Measurements from ENCODE around the gene MAPK4.

Gene MAPK4

DNA sequence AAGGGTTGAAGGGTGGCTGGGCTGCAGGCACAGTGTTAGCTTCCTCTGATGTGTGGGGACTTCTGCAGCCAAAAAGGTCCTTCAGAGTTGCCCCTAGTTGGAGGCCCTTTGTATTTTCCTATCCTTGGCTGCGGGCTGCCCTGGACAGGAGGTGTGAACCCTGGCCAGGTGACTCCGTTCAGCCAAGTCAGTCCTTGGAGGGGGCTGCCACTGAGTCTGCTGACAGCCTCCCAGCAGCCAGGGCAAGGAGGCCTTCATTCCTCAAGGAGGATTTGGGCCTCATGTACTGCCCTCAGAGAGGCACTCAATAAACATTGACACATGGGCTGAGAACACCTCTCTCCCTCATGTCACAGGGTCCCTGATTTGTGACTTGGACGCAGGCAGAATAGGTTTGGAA is 62.4 kb downstream of the MAPK4 start:
- no peak overlapping the region for H3K4me3 ChIP-seq (ENCODE audit: control insufficient read depth in 1 of 7, extremely low read depth in 1 of 7, insufficient read depth in 4 of 7, low read depth in 2 of 7, low read length in 6 of 7)
- H3K9me3 ChIP-seq (ENCODE audit: control extremely low read depth in 1 of 5, control insufficient read depth in 4 of 5, insufficient read depth in 2 of 5, low read depth in 1 of 5, low read length in 4 of 5), result no peaks in the 10 kb centered on the region
- no peak overlapping the region for H3K27ac ChIP-seq (ENCODE audit: insufficient read depth in 1 of 2, low read depth in 1 of 2, low read length in 2 of 2, poor library complexity in 1 of 2, severe bottlenecking in 2 of 2)
- DNase-seq, result no peak
- ChIA-PET CTCF (no interaction called here), POLR2A (no interaction called here)
- WGBS (ENCODE audit: insufficient coverage), result 100% methylated on average over 2 of the region's 3 CpGs
- H3K36me3 ChIP-seq (ENCODE audit: control insufficient read depth in 4 of 4, insufficient read depth in 4 of 4, low read length in 3 of 4), result no peaks in the 10 kb centered on the region
- peaks cover 0 to 6% (median 0%) of the 10 kb centered on the region in 5 experiments for H3K27me3 ChIP-seq (replicated peaks in 2 of 5; ENCODE audit: control insufficient read depth in 4 of 5, insufficient read depth in 5 of 5, low read length in 4 of 5)
- H3K4me1 ChIP-seq (ENCODE audit: control extremely low read depth in 1 of 4, control insufficient read depth in 4 of 4, insufficient read depth in 4 of 4, low read length in 3 of 4), result peaks cover 0 to 10% (median 4%) of the 10 kb centered on the region in 4 experiments

- DNase-seq, result peak in 1 of 3 donors; percentile 2
- ChIA-PET POLR2A (no interaction called here), CTCF (no interaction called here)
- peaks cover 0 to 6% (median 0%) of the 10 kb centered on the region in 5 experiments for H3K27me3 ChIP-seq (replicated peaks in 2 of 5; ENCODE audit: control insufficient read depth in 4 of 5, insufficient read depth in 5 of 5, low read length in 4 of 5)
- WGBS (ENCODE audit: insufficient coverage), result 0% methylated on average over 3 of the region's 7 CpGs
- peaks cover 0 to 10% (median 4%) of the 10 kb centered on the region in 4 experiments for H3K4me1 ChIP-seq (ENCODE audit: control extremely low read depth in 1 of 4, control insufficient read depth in 4 of 4, insufficient read depth in 4 of 4, low read length in 3 of 4)
- no peaks in the 10 kb centered on the region for H3K9me3 ChIP-seq (ENCODE audit: control extremely low read depth in 1 of 5, control insufficient read depth in 4 of 5, insufficient read depth in 2 of 5, low read depth in 1 of 5, low read length in 4 of 5)
- no peak overlapping the region for H3K4me3 ChIP-seq (ENCODE audit: control insufficient read depth in 1 of 7, extremely low read depth in 1 of 7, insufficient read depth in 4 of 7, low read depth in 2 of 7, low read length in 6 of 7)
- no peaks in the 10 kb centered on the region for H3K36me3 ChIP-seq (ENCODE audit: control insufficient read depth in 4 of 4, insufficient read depth in 4 of 4, low read length in 3 of 4)
- H3K27ac ChIP-seq (ENCODE audit: insufficient read depth in 1 of 2, low read depth in 1 of 2, low read length in 2 of 2, poor library complexity in 1 of 2, severe bottlenecking in 2 of 2), result no peak overlapping the region
Observed at GRCh38 chr18:50622865-50623393, 63.0 kb downstream of the MAPK4 start.

DNA sequence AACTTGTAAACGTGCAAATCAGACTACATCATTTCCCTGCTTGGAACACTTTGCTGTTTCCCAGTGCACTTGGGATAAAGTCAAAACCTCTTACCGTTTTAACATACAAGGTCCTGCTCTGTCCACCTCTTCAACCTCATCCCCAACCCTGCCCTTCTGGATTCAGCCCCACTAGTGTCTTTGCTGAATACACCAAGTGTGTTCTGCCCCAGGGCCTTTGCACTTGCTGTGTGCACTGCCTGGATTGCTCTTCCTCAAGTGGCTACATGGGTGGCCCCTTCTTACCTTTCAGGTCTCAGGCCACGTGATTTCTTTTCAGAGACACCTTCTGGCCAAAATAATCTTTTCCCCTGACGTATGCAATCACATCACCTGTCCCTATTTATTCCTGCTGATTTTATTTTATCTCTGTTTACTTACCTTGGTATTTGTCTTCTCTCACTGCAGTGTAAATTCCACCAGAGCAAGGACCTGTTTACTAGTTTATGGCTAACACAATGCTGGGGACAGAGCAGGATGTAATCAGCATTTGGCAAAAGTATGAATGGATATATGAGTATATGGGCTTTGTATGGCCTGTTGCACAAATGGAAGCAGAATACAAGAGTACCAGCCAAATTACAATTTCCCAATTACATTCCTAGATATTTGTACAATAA is 63.9 kb downstream of the MAPK4 start:
- peaks cover 0 to 10% (median 4%) of the 10 kb centered on the region in 4 experiments for H3K4me1 ChIP-seq (ENCODE audit: control extremely low read depth in 1 of 4, control insufficient read depth in 4 of 4, insufficient read depth in 4 of 4, low read length in 3 of 4)
- ChIA-PET POLR2A (no interaction called here), CTCF (no interaction called here)
- H3K27me3 ChIP-seq (replicated peaks in 2 of 5; ENCODE audit: control insufficient read depth in 4 of 5, insufficient read depth in 5 of 5, low read length in 4 of 5), result peaks cover 0 to 6% (median 0%) of the 10 kb centered on the region in 5 experiments
- no peak overlapping the region for H3K4me3 ChIP-seq (ENCODE audit: control insufficient read depth in 1 of 7, extremely low read depth in 1 of 7, insufficient read depth in 4 of 7, low read depth in 2 of 7, low read length in 6 of 7)
- no peaks in the 10 kb centered on the region for H3K36me3 ChIP-seq (ENCODE audit: control insufficient read depth in 4 of 4, insufficient read depth in 4 of 4, low read length in 3 of 4)
- no peak overlapping the region for H3K27ac ChIP-seq (ENCODE audit: insufficient read depth in 1 of 2, low read depth in 1 of 2, low read length in 2 of 2, poor library complexity in 1 of 2, severe bottlenecking in 2 of 2)
- 59% methylated on average over 3 of the region's 4 CpGs for WGBS (ENCODE audit: insufficient coverage)
- no peak for DNase-seq
- H3K9me3 ChIP-seq (ENCODE audit: control extremely low read depth in 1 of 5, control insufficient read depth in 4 of 5, insufficient read depth in 2 of 5, low read depth in 1 of 5, low read length in 4 of 5), result no peaks in the 10 kb centered on the region

GRCh38 chr18:50624981-50625380 is 65.1 kb downstream of the MAPK4 start:
- ChIA-PET POLR2A (no interaction called here), CTCF (interaction anchor here (1.0 kb wide), 1 partner anchor 21 kb away, joined by 3 read pairs; no protein-coding TSS in a partner anchor)
- H3K4me1 ChIP-seq (ENCODE audit: control extremely low read depth in 1 of 4, control insufficient read depth in 4 of 4, insufficient read depth in 4 of 4, low read length in 3 of 4), result peaks cover 0 to 10% (median 4%) of the 10 kb centered on the region in 4 experiments
- no peak overlapping the region for H3K4me3 ChIP-seq (ENCODE audit: control insufficient read depth in 1 of 7, extremely low read depth in 1 of 7, insufficient read depth in 4 of 7, low read depth in 2 of 7, low read length in 6 of 7)
- H3K36me3 ChIP-seq (ENCODE audit: control insufficient read depth in 4 of 4, insufficient read depth in 4 of 4, low read length in 3 of 4), result no peaks in the 10 kb centered on the region
- H3K9me3 ChIP-seq (ENCODE audit: control extremely low read depth in 1 of 5, control insufficient read depth in 4 of 5, insufficient read depth in 2 of 5, low read depth in 1 of 5, low read length in 4 of 5), result no peaks in the 10 kb centered on the region
- no peak for DNase-seq
- H3K27me3 ChIP-seq (replicated peaks in 2 of 5; ENCODE audit: control insufficient read depth in 4 of 5, insufficient read depth in 5 of 5, low read length in 4 of 5), result peaks cover 0 to 6% (median 0%) of the 10 kb centered on the region in 5 experiments
- no peak overlapping the region for H3K27ac ChIP-seq (ENCODE audit: insufficient read depth in 1 of 2, low read depth in 1 of 2, low read length in 2 of 2, poor library complexity in 1 of 2, severe bottlenecking in 2 of 2)
- WGBS (ENCODE audit: insufficient coverage), result 97% methylated on average over 3 of the region's 3 CpGs

GRCh38 chr18:50626317-50626716 is 66.4 kb downstream of the MAPK4 start:
- H3K36me3 ChIP-seq (ENCODE audit: control insufficient read depth in 4 of 4, insufficient read depth in 4 of 4, low read length in 3 of 4), result no peaks in the 10 kb centered on the region
- ChIA-PET POLR2A (no interaction called here), CTCF (no interaction called here)
- WGBS (ENCODE audit: insufficient coverage), result 97% methylated on average over 6 of the region's 10 CpGs
- no peak for DNase-seq
- H3K4me1 ChIP-seq (ENCODE audit: control extremely low read depth in 1 of 4, control insufficient read depth in 4 of 4, insufficient read depth in 4 of 4, low read length in 3 of 4), result peaks cover 0 to 10% (median 4%) of the 10 kb centered on the region in 4 experiments
- no peak overlapping the region for H3K4me3 ChIP-seq (ENCODE audit: control insufficient read depth in 1 of 7, extremely low read depth in 1 of 7, insufficient read depth in 4 of 7, low read depth in 2 of 7, low read length in 6 of 7)
- no peak overlapping the region for H3K27ac ChIP-seq (ENCODE audit: insufficient read depth in 1 of 2, low read depth in 1 of 2, low read length in 2 of 2, poor library complexity in 1 of 2, severe bottlenecking in 2 of 2)
- peaks cover 0 to 5% (median 0%) of the 10 kb centered on the region in 5 experiments for H3K27me3 ChIP-seq (replicated peaks in 2 of 5; ENCODE audit: control insufficient read depth in 4 of 5, insufficient read depth in 5 of 5, low read length in 4 of 5)
- no peaks in the 10 kb centered on the region for H3K9me3 ChIP-seq (ENCODE audit: control extremely low read depth in 1 of 5, control insufficient read depth in 4 of 5, insufficient read depth in 2 of 5, low read depth in 1 of 5, low read length in 4 of 5)

DNA sequence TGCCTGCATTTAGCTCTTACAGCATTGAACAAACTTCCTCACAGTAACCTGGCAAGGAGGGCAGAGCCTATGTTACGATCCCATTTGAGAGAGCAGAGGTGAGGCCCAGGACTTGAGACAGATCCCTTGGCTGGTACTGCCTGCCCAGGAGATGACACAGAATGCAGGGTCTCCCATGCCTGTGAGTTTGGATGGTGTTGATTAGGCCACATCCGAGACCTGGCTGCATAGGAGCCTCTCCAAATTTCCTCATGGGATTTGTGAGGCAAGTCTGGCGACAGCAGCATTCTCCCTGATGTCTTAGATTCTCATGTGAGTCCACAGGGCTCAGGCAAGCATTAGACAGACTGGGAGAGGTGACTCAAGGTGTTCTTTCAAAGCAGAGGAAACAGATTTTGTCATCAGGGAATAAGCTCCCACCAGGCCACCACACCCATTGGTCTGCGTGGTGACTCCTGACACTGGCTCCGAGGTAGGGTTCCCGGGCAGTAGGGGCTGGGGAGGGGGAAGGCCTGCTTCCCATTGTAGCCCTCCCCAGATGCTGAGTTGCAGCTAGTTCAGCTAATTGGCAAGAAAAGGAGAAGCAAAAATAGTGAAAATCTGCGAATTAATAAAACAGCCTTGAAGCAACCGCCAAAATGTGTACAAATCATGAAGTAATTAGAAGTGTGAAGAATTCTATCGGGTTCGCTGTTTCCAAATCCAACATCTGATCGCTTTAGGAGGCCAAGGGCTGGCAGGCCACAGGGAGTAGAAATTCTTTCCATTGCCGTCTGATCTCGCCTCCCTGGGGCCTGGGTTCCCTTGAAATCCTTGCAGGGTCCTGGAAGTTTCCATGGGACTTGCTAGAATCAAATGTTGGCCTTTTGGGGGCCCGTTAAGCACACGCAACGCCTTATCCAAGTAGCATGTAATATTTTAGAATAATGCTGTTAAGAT is 68.0 kb downstream of the MAPK4 start:
- no peaks in the 10 kb centered on the region for H3K9me3 ChIP-seq (ENCODE audit: control extremely low read depth in 1 of 5, control insufficient read depth in 4 of 5, insufficient read depth in 2 of 5, low read depth in 1 of 5, low read length in 4 of 5)
- H3K27me3 ChIP-seq (replicated peaks in 2 of 5; ENCODE audit: control insufficient read depth in 4 of 5, insufficient read depth in 5 of 5, low read length in 4 of 5), result peaks cover 0 to 9% (median 0%) of the 10 kb centered on the region in 5 experiments
- DNase-seq, result no peak
- no peak overlapping the region for H3K4me3 ChIP-seq (ENCODE audit: control insufficient read depth in 1 of 7, extremely low read depth in 1 of 7, insufficient read depth in 4 of 7, low read depth in 2 of 7, low read length in 6 of 7)
- ChIA-PET POLR2A (no interaction called here), CTCF (no interaction called here)
- H3K27ac ChIP-seq (ENCODE audit: insufficient read depth in 1 of 2, low read depth in 1 of 2, low read length in 2 of 2, poor library complexity in 1 of 2, severe bottlenecking in 2 of 2), result no peak overlapping the region
- 100% methylated on average over 8 of the region's 16 CpGs for WGBS (ENCODE audit: insufficient coverage)
- peaks cover 0 to 8% (median 4%) of the 10 kb centered on the region in 4 experiments for H3K4me1 ChIP-seq (ENCODE audit: control extremely low read depth in 1 of 4, control insufficient read depth in 4 of 4, insufficient read depth in 4 of 4, low read length in 3 of 4)
- no peaks in the 10 kb centered on the region for H3K36me3 ChIP-seq (ENCODE audit: control insufficient read depth in 4 of 4, insufficient read depth in 4 of 4, low read length in 3 of 4)

GRCh38 chr18:50628533-50628905 is 68.6 kb downstream of the MAPK4 start:
- CTCF ChIA-PET, result no interaction called here
- H3K9me3 ChIP-seq (ENCODE audit: control extremely low read depth in 1 of 5, control insufficient read depth in 4 of 5, insufficient read depth in 2 of 5, low read depth in 1 of 5, low read length in 4 of 5), result no peaks in the 10 kb centered on the region
- H3K4me1 ChIP-seq (ENCODE audit: control extremely low read depth in 1 of 4, control insufficient read depth in 4 of 4, insufficient read depth in 4 of 4, low read length in 3 of 4), result peaks cover 0 to 2% (median under 1%) of the 10 kb centered on the region in 4 experiments
- peaks cover 0 to 7% (median 0%) of the 10 kb centered on the region in 5 experiments for H3K27me3 ChIP-seq (replicated peaks in 2 of 5; ENCODE audit: control insufficient read depth in 4 of 5, insufficient read depth in 5 of 5, low read length in 4 of 5)
- WGBS (ENCODE audit: insufficient coverage), result no CpG with 5 or more reads among the region's 2 CpGs
- H3K36me3 ChIP-seq (ENCODE audit: control insufficient read depth in 4 of 4, insufficient read depth in 4 of 4, low read length in 3 of 4), result no peaks in the 10 kb centered on the region
- no peak overlapping the region for H3K4me3 ChIP-seq (ENCODE audit: control insufficient read depth in 1 of 7, extremely low read depth in 1 of 7, insufficient read depth in 4 of 7, low read depth in 2 of 7, low read length in 6 of 7)
- POLR2A ChIA-PET, result no interaction called here
- DNase-seq, result no peak
- no peak overlapping the region for H3K27ac ChIP-seq (ENCODE audit: insufficient read depth in 1 of 2, low read depth in 1 of 2, low read length in 2 of 2, poor library complexity in 1 of 2, severe bottlenecking in 2 of 2)

Measured in common myeloid progenitor, CD34-positive (primary cell).